G401.6 (cell line): ENCODE data around the gene YBX2.
A peak's percentile ranks its signal among the peaks of the same experiment; 100 is the strongest.

Experiments used
- FAIRE-seq: peaks from 2 replicates; lab custom pipeline; 2012; peaks lifted over from hg19 to GRCh38; lab: Jason Lieb, UNC

Gene YBX2

GRCh38 chr17:7243453-7243729 lies 51.0 kb downstream of the YBX2 start:
- no peak for FAIRE-seq

GRCh38 chr17:7242717-7243452 lies 51.6 kb downstream of the YBX2 start:
- FAIRE-seq = no peak

GRCh38 chr17:7241783-7242716 lies 52.4 kb downstream of the YBX2 start, which contains the start of gene GABARAP:
Gene GABARAP, minus strand, starts transcription at chr17:7242449. Its CDS starts 119 bp downstream, at chr17:7242330.
- peak; percentile 92 for FAIRE-seq

GRCh38 chr17:7241090-7241733 lies 53.2 kb downstream of the YBX2 start:
- no peak for FAIRE-seq

- FAIRE-seq = no peak
Observed at GRCh38 chr17:7240375-7240774, 54.1 kb downstream of the YBX2 start.

- peak; percentile 99 for FAIRE-seq
Observed at GRCh38 chr17:7239091-7240027, 55.1 kb downstream of the YBX2 start, which contains the start of gene PHF23. Gene PHF23, minus strand, starts transcription at chr17:7239457. Its CDS starts 178 bp downstream, at chr17:7239279.

GRCh38 chr17:7238420-7239090 lies 55.9 kb downstream of the YBX2 start:
- no peak for FAIRE-seq
